HEK293 (cell line): ENCODE results near the gene COX10.
"Not testable (repeated sequence)": the region's sequence is repeated elsewhere in the genome, so short reads cannot be mapped to it uniquely, and the experiment has no call there.

Experiments
- REST ChIP-seq: fragments of 450-650 bp; formaldehyde crosslinking; IDR thresholded peaks from 2 replicates; pipeline ENCODE4 v1.5.1; 2016; ENCODE audit warnings: missing biosample characterization, missing genetic modification characterization
- TCF7L2 ChIP-seq: IDR thresholded peaks from 2 replicates; pipeline ENCODE4 v1.6.1; 2011; ENCODE audit warnings: low read depth, mild to moderate bottlenecking, inconsistent platforms, low read length, moderate library complexity, borderline replicate concordance
- ZBTB21 ChIP-seq: fragments of 450-650 bp; formaldehyde crosslinking; IDR thresholded peaks from 2 replicates; pipeline ENCODE4 v1.5.1; 2017; ENCODE audit warnings: missing biosample characterization, missing genetic modification characterization
- ZNF239 ChIP-seq: fragments of 450-650 bp; formaldehyde crosslinking; IDR thresholded peaks from 2 replicates; pipeline ENCODE4 v1.5.1; 2016; ENCODE audit warnings: missing biosample characterization, missing genetic modification characterization
- ZNF548 ChIP-seq: fragments of 450-650 bp; formaldehyde crosslinking; IDR thresholded peaks from 2 replicates; pipeline ENCODE4 v1.5.1; 2016; ENCODE audit warnings: missing biosample characterization, missing genetic modification characterization
- ZNF660 ChIP-seq: fragments of 450-650 bp; IDR thresholded peaks from 2 replicates; pipeline ENCODE4 v1.5.1; 2018; ENCODE audit warnings: missing biosample characterization, mild to moderate bottlenecking, missing genetic modification characterization
- TF ChIP-seq, protein P1 (sequence below): fragments of 450-650 bp; formaldehyde crosslinking; IDR thresholded peaks from 2 replicates; pipeline ENCODE4 v1.5.1; 2016; ENCODE audit warnings: missing biosample characterization, missing genetic modification characterization

- TF ChIP-seq REST; ZBTB21; ZNF239 (tag by site-specific recombination); ZNF660 (tag by site-specific recombination); TCF7L2; ZNF548 (tag by site-specific recombination): not testable (repeated sequence)
- TF ChIP-seq, protein P1, sequence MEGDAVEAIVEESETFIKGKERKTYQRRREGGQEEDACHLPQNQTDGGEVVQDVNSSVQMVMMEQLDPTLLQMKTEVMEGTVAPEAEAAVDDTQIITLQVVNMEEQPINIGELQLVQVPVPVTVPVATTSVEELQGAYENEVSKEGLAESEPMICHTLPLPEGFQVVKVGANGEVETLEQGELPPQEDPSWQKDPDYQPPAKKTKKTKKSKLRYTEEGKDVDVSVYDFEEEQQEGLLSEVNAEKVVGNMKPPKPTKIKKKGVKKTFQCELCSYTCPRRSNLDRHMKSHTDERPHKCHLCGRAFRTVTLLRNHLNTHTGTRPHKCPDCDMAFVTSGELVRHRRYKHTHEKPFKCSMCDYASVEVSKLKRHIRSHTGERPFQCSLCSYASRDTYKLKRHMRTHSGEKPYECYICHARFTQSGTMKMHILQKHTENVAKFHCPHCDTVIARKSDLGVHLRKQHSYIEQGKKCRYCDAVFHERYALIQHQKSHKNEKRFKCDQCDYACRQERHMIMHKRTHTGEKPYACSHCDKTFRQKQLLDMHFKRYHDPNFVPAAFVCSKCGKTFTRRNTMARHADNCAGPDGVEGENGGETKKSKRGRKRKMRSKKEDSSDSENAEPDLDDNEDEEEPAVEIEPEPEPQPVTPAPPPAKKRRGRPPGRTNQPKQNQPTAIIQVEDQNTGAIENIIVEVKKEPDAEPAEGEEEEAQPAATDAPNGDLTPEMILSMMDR (tag by site-specific recombination): not testable (repeated sequence)
Observed at GRCh38 chr17:14021651-14022294, 47.5 kb upstream of the COX10 start.
